Fibroblast of peridontal ligament (primary cell): ENCODE measurements around the gene FABP1.

Source experiments
- DNase-seq: peaks from one replicate; pipeline ENCODE4 v3.0.0-alpha.2; 2010; ENCODE audit errors: extremely low read depth

Gene FABP1

GRCh38 chr2:88081924-88082608, 45.8 kb downstream of the FABP1 start:
- no peak for DNase-seq

GRCh38 chr2:88080545-88080944, 47.3 kb downstream of the FABP1 start:
- DNase-seq, result no peak

GRCh38 chr2:88078643-88079172, 49.2 kb downstream of the FABP1 start:
- no peak for DNase-seq

- no peak for DNase-seq
Measured at GRCh38 chr2:88077080-88077479, 50.8 kb downstream of the FABP1 start.

GRCh38 chr2:88074854-88075292, 53.0 kb downstream of the FABP1 start:
- DNase-seq, result peak; percentile 33

- DNase-seq, result no peak
Measured at GRCh38 chr2:88074150-88074549, 53.7 kb downstream of the FABP1 start.
